Activated CD8-positive, alpha-beta T cell treated with anti-CD3 and anti-CD28 coated beads for 36 hours (primary cell): ENCODE results near the gene BTBD17. TPM values are rescaled to one million over a fixed set of nuclear protein-coding genes. Genes with fewer than 3 reads are reported as not detected.

ENCODE experiments used
- ATAC-seq: fragments of 200-7000 bp; cut with Tn5 transposase; one replicate; pipeline ENCODE4 v1.10.0; 2021; ENCODE audit warnings: mild to moderate bottlenecking, moderate library complexity
- CTCF ChIA-PET: fragments of 350-600 bp; sonication (Branson Sonifier 250); formaldehyde crosslinking; loops from one replicate; lab custom pipeline; 2021; ENCODE audit warnings: antibody characterized with exemption; lab: Charles Lee
- POLR2A ChIA-PET: fragments of 350-600 bp; sonication (Branson Sonifier 250); formaldehyde crosslinking; loops from one replicate; lab custom pipeline; 2021; ENCODE audit warnings: antibody characterized with exemption; lab: Charles Lee
- DNase-seq: peaks from one replicate; pipeline ENCODE4 v3.0.0-alpha.2; 2020
- H3K27ac Mint-ChIP-seq: one replicate; pipeline ENCODE4 v1.8.0; 2021; ENCODE audit warnings: mild to moderate bottlenecking, mixed read lengths
- H3K27me3 Mint-ChIP-seq: one replicate; pipeline ENCODE4 v1.8.0; 2021; ENCODE audit warnings: mixed read lengths
- H3K36me3 Mint-ChIP-seq: one replicate; pipeline ENCODE4 v1.8.0; 2021; ENCODE audit warnings: low read depth, mixed read lengths
- H3K4me1 Mint-ChIP-seq: one replicate; pipeline ENCODE4 v1.8.0; 2021; ENCODE audit warnings: low read depth, mixed read lengths
- H3K4me3 Mint-ChIP-seq: one replicate; pipeline ENCODE4 v1.8.0; 2021; ENCODE audit warnings: mild to moderate bottlenecking, moderate library complexity, mixed read lengths
- H3K9me3 Mint-ChIP-seq: one replicate; pipeline ENCODE4 v1.8.0; 2021; ENCODE audit warnings: mixed read lengths
- intact Hi-C: fragments of 100-400 bp; cut with micrococcal nuclease; formaldehyde crosslinking; loops from one replicate; pipeline ENCODE4 v1.10.0; 2022
- total RNA-seq, 2 experiments: library from RNA; stranded (reverse); gene quantifications; one replicate each; pipeline ENCODE4 v1.2.3, GENCODE V29; 2021
- TF ChIP-seq, protein P1 (sequence below): fragments of 200-600 bp; IDR thresholded peaks from one replicate; pipeline ENCODE4 v1.8.0; 2022; ENCODE audit warnings: antibody characterized with exemption, mild to moderate bottlenecking

Gene BTBD17
- total RNA-seq, 2 experiments from 2014 or later, result not detected

DNA sequence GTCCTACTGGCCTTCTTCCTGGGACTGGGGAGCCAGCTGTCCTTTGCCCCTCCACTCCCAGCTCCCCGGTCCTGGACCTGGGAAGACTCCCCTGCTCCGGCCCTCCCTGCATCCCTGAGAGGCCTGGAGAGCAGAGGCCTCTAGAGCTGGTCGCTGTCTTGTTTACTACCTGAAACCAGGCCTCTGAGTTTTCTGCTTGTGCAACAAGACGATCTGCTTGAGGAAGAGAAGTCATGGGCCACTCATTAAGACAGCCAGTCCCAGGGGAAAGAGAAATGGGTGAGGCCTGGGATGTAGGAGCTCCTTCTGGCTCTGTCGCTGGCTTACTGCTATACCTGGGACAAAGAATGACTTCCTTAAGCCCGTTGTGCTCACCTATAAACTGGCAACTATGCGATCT is 40.4 kb upstream of the BTBD17 start:
- H3K4me1 Mint-ChIP-seq, result no peaks in the 10 kb centered on the region
- DNase-seq (no peak), ATAC-seq (no peak)
- no peak overlapping the region for H3K27ac Mint-ChIP-seq
- intact Hi-C loops, result no loop called here
- POLR2A ChIA-PET, result interaction anchor here (0.6 kb wide), 1 partner anchor 44 kb away, joined by 3 read pairs; no protein-coding TSS in a partner anchor
- TF ChIP-seq, protein P1, sequence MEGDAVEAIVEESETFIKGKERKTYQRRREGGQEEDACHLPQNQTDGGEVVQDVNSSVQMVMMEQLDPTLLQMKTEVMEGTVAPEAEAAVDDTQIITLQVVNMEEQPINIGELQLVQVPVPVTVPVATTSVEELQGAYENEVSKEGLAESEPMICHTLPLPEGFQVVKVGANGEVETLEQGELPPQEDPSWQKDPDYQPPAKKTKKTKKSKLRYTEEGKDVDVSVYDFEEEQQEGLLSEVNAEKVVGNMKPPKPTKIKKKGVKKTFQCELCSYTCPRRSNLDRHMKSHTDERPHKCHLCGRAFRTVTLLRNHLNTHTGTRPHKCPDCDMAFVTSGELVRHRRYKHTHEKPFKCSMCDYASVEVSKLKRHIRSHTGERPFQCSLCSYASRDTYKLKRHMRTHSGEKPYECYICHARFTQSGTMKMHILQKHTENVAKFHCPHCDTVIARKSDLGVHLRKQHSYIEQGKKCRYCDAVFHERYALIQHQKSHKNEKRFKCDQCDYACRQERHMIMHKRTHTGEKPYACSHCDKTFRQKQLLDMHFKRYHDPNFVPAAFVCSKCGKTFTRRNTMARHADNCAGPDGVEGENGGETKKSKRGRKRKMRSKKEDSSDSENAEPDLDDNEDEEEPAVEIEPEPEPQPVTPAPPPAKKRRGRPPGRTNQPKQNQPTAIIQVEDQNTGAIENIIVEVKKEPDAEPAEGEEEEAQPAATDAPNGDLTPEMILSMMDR, result no peak
- H3K9me3 Mint-ChIP-seq, result no peaks in the 10 kb centered on the region
- no peaks in the 10 kb centered on the region for H3K36me3 Mint-ChIP-seq
- CTCF ChIA-PET, result interaction anchor here (4.9 kb wide), 1 partner anchor 23 kb away, joined by 13 read pairs; no protein-coding TSS in a partner anchor
- H3K27me3 Mint-ChIP-seq, result no peaks in the 10 kb centered on the region
- no peak overlapping the region for H3K4me3 Mint-ChIP-seq

DNA sequence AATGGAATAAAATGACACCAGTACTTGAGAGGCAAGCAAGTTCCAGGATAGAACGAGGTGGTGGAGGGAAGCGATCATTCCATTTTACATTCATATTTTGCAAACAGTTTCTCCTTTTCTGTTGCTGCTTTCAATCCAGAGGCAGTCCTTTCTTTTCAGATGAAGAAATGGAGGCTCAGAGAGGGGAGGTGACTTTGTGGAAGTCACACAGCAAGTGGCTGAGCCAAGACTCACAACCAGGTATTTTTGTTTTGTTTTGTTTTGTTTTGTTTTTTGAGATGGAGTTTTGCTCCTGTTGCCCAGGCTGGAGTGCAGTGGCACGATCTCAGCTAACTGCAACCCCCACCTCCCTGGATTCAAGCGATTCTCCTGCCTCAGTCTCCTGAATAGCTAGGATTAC is 34.9 kb upstream of the BTBD17 start:
- CTCF ChIA-PET, result interaction anchor here (6.4 kb wide), 1 partner anchor 28 kb away, joined by 35 read pairs; the partner anchor contains the start of gene GPR142
- H3K9me3 Mint-ChIP-seq, result no peaks in the 10 kb centered on the region
- POLR2A ChIA-PET, result no interaction called here
- intact Hi-C loops, result no loop called here
- H3K4me1 Mint-ChIP-seq, result no peaks in the 10 kb centered on the region
- no peak for ATAC-seq
- TF ChIP-seq, protein P1, result no peak
- peaks cover 1% of the 10 kb centered on the region for H3K27me3 Mint-ChIP-seq
- no peak for DNase-seq
- H3K27ac Mint-ChIP-seq, result no peak overlapping the region
- no peaks in the 10 kb centered on the region for H3K36me3 Mint-ChIP-seq
- no peak overlapping the region for H3K4me3 Mint-ChIP-seq

DNA sequence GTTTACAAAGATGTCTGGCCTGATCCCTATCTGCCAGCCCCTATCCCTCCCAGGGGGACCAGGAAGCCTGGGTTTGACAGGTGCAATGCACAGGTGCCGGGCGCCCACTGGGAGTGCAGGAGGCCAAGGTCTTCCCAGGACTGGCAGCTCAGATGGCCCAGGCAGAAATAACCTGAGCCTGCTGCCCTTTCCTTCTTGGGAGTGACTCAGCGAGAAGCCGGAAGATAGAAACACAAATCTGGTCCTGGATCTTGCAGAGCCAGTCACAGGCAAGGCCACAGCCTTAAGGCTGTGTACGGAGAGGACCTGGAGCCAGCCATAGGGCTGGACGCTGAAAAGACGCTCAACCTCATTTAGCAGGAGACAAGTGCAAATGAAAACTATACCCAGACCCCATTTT is 33.3 kb upstream of the BTBD17 start:
- peaks cover 1% of the 10 kb centered on the region for H3K27me3 Mint-ChIP-seq
- ChIA-PET CTCF (interaction anchor here (1.2 to 6.4 kb wide), 4 partner anchors 15 to 99 kb away, joined by 3 to 43 read pairs (median 20); partner anchors contain the start of gene GPR142), POLR2A (interaction anchor here (1.2 kb wide), 1 partner anchor 135 kb away, joined by 3 read pairs; no protein-coding TSS in a partner anchor)
- intact Hi-C loops, result no loop called here
- no peak overlapping the region for H3K27ac Mint-ChIP-seq
- DNase-seq (no peak), ATAC-seq (no peak)
- H3K4me1 Mint-ChIP-seq, result no peaks in the 10 kb centered on the region
- no peaks in the 10 kb centered on the region for H3K9me3 Mint-ChIP-seq
- H3K4me3 Mint-ChIP-seq, result no peak overlapping the region
- TF ChIP-seq, protein P1, result no peak
- no peaks in the 10 kb centered on the region for H3K36me3 Mint-ChIP-seq

DNA sequence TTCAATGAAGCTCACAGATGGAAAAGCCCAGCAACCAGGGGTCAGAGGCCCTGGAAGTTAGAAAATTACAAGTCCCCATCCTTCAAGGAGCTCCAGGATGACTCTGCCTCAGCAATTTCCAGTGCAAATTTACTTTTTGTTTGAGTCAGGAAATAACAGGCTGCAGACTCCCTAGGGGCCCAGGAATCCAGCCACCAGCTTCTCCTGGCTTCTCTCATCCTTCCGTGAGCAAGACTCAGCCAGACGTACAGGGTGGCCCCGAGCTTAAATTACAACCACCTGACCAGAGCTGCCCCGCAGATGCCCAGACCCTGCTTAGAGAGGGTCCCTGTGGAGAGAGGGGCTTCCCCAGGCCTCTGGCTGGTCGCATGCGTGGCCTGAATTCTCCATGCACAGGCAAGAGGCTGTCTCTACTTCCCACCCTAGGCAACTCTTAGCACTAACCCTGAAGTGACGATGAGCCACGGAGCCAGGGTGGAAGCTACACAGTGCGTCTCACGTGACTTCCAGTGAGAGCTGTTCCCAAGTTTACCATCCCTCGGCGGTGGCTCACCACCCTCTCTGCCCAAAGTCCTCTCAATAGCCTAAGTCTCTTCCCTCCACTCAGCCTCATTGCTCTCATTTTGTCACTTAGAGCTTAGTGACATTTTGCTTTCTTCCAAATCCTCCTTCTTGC is 32.7 kb upstream of the BTBD17 start:
- ChIA-PET POLR2A (interaction anchor here (1.2 kb wide), 1 partner anchor 136 kb away, joined by 3 read pairs; no protein-coding TSS in a partner anchor), CTCF (interaction anchor here (2.4 to 6.4 kb wide), 3 partner anchors 15 to 100 kb away, joined by 6 to 43 read pairs (median 35); partner anchors contain the start of gene GPR142)
- TF ChIP-seq, protein P1, result no peak
- Mint-ChIP-seq H3K36me3 (no peaks in the 10 kb centered on the region), H3K4me1 (no peaks in the 10 kb centered on the region), H3K9me3 (no peaks in the 10 kb centered on the region), H3K27ac (no peak overlapping the region), H3K4me3 (no peak overlapping the region), H3K27me3 (peaks cover 1% of the 10 kb centered on the region)
- intact Hi-C loops, result no loop called here
- no peak for DNase-seq
- no peak for ATAC-seq
